ENCODE data around the gene FOXP1.

Gene FOXP1

GRCh38 chr3:71391361-71391760 is 192.2 kb downstream of the FOXP1 start:
- in situ Hi-C loops (cut with MboI; ENCODE audit: low pct_unique_long_range_greater_than_20kb, low sequenced_read_pairs, unreplicated experiment) = no loop called here
- no peak for DNase-seq (ENCODE audit: low spot score)
- no peak for TF ChIP-seq CTCF (IDR thresholded peaks at IDR 0.05; ENCODE audit: extremely low read depth, insufficient read depth, missing control alignments)

- DNase-seq (ENCODE audit: low spot score) = no peak
- in situ Hi-C loops (cut with MboI; ENCODE audit: low pct_unique_long_range_greater_than_20kb, low sequenced_read_pairs, unreplicated experiment) = no loop called here
- no peak for TF ChIP-seq CTCF (IDR thresholded peaks at IDR 0.05; ENCODE audit: extremely low read depth, insufficient read depth, missing control alignments)
These were observed 193.5 kb downstream of the FOXP1 start for GRCh38 chr3:71389911-71390573.

GRCh38 chr3:71389191-71389590 is 194.3 kb downstream of the FOXP1 start:
- no peak for DNase-seq (ENCODE audit: low spot score)
- no peak for TF ChIP-seq CTCF (IDR thresholded peaks at IDR 0.05; ENCODE audit: extremely low read depth, insufficient read depth, missing control alignments)
- in situ Hi-C loops (cut with MboI; ENCODE audit: low pct_unique_long_range_greater_than_20kb, low sequenced_read_pairs, unreplicated experiment) = no loop called here

GRCh38 chr3:71388535-71389120 is 194.9 kb downstream of the FOXP1 start:
- in situ Hi-C loops (cut with MboI; ENCODE audit: low pct_unique_long_range_greater_than_20kb, low sequenced_read_pairs, unreplicated experiment) = no loop called here

GRCh38 chr3:71387586-71387985 is 195.9 kb downstream of the FOXP1 start:
- in situ Hi-C loops (cut with MboI; ENCODE audit: low pct_unique_long_range_greater_than_20kb, low sequenced_read_pairs, unreplicated experiment) = no loop called here
- no peak for DNase-seq (ENCODE audit: low spot score)
- TF ChIP-seq CTCF (IDR thresholded peaks at IDR 0.05; ENCODE audit: extremely low read depth, insufficient read depth, missing control alignments) = no peak

More at GRCh38 chr3:71388535-71389120, 194.9 kb downstream of the FOXP1 start:
- no peak for TF ChIP-seq CTCF (IDR thresholded peaks at IDR 0.05; ENCODE audit: extremely low read depth, insufficient read depth, missing control alignments)
- DNase-seq (ENCODE audit: low spot score) = no peak

GRCh38 chr3:71384837-71385716 is 198.5 kb downstream of the FOXP1 start:
- TF ChIP-seq CTCF (IDR thresholded peaks at IDR 0.05; ENCODE audit: extremely low read depth, insufficient read depth, missing control alignments) = no peak
- in situ Hi-C loops (cut with MboI; ENCODE audit: low pct_unique_long_range_greater_than_20kb, low sequenced_read_pairs, unreplicated experiment) = no loop called here
- no peak for DNase-seq (ENCODE audit: low spot score)

Measured in GM13977 (cell line).